Right cardiac atrium (tissue), 5 donors: ENCODE results near the gene RAP1A. TPM values are rescaled to one million over a fixed set of nuclear protein-coding genes. Genes with fewer than 3 reads are reported as not detected.

ENCODE experiments used
- ATAC-seq, 2 donors: fragments of 200-7000 bp; cut with Tn5 transposase; one replicate each; pipeline versions ENCODE4 v1.8.0 to v1.9.1; 2020; ENCODE audit warnings: moderate library complexity in 2 of 2, mild to moderate bottlenecking in 1 of 2
- DNase-seq, 3 donors: peaks; one replicate each; pipeline ENCODE4 v3.0.0-alpha.2; 2020
- H3K27ac ChIP-seq: one replicate; pipeline ENCODE4 v1.5.1; 2013; ENCODE audit warnings: mild to moderate bottlenecking, low read length, control low read depth, moderate library complexity
- H3K27me3 ChIP-seq: one replicate; pipeline ENCODE4 v1.6.1; 2013; ENCODE audit not compliant: control insufficient read depth, insufficient read depth
- H3K4me1 ChIP-seq: one replicate; pipeline ENCODE4 v1.6.1; 2013; ENCODE audit warnings: low read length; ENCODE audit not compliant: control insufficient read depth, insufficient read depth
- H3K4me3 ChIP-seq: one replicate; pipeline ENCODE4 v1.5.1; 2013; ENCODE audit warnings: low read length, control low read depth
- H3K9me3 ChIP-seq: one replicate; pipeline ENCODE4 v1.6.1; 2013; ENCODE audit warnings: low read length; ENCODE audit not compliant: control insufficient read depth
- WGBS: extraction: QIAGEN DNeasy Blood & Tissue Kit; methylation state at CpG from one replicate; pipeline ENCODE4 v1.1.7; 2013; 5-methylcytosine and 5-hydroxymethylcytosine counted together
- intact Hi-C, 4 donors: fragments of 100-400 bp; cut with DNase I; formaldehyde crosslinking; loops; one replicate each; pipeline versions ENCODE4 v1.11.0 to v1.14.0; 2022 to 2023
- polyA plus RNA-seq: library from polyadenylated mRNA; stranded (reverse); fragments of 200-250 nt; gene quantifications from one replicate; pipeline ENCODE4 v1.2.3, GENCODE V29; 2013
- total RNA-seq, 4 donors: library from RNA; stranded (reverse); fragmentation: NEBNext Ultra II Directional; extraction: Animal tissue kit (Norgen Biotek cat#: 25700); gene quantifications; one replicate each; pipeline ENCODE4 v1.2.1, GENCODE V29; 2021
- donor health status: healthy with polysubstance abuse.
- donor health status: DM: no; HTN: yes; CAD: no.
- donor health status: DM: no; HTN: no; CAD: no.
- donor health status: DM: no; HTN: yes; CAD: no; lungs with severe emphysema.
- donor health status: DM: yes; HTN: yes; CAD: no.

Gene RAP1A
- total and polyA plus RNA-seq, 5 donors, result 104 to 128 (median 110) TPM

GRCh38 chr1:111762332-111762731, 142.7 kb downstream of the RAP1A start:
- DNase-seq, result no peak
- intact Hi-C loops, result loop anchor here in 2 of 4 donors (10.0 kb wide), 2 partner anchors 48 to 278 kb away; no protein-coding TSS in a partner anchor

More at GRCh38 chr1:111762332-111762731, 142.7 kb downstream of the RAP1A start:
- no peak overlapping the region for H3K4me3 ChIP-seq
- ATAC-seq, result no peak
- WGBS, result 97% methylated on average over 2 of the region's 2 CpGs
- no peaks in the 10 kb centered on the region for H3K9me3 ChIP-seq
- H3K27me3 ChIP-seq, result no peaks in the 10 kb centered on the region
- no peak overlapping the region for H3K27ac ChIP-seq
- no peaks in the 10 kb centered on the region for H3K4me1 ChIP-seq

Other genes with a start within 250 kb of the RAP1A start
- gene OVGP1, start 192.1 kb upstream of the RAP1A start, total RNA-seq, result 1 to 10 TPM in 1 of 4 donors, under 1 TPM in 3; 0.44 to 1.1 (median 0.81) TPM
- gene OVGP1, start 192.1 kb upstream of the RAP1A start, polyA plus RNA-seq, result 0.66 TPM
- 10 to 100 TPM; 24.1 to 29.2 (median 27.9) TPM for gene WDR77, start 170.5 kb upstream of the RAP1A start, total RNA-seq
- 28.2 TPM for gene WDR77, start 170.5 kb upstream of the RAP1A start, polyA plus RNA-seq
- 100 to 1,000 TPM; 433 to 505 (median 493) TPM for gene ATP5PB, start 170.3 kb upstream of the RAP1A start, total RNA-seq
- 918 TPM for gene ATP5PB, start 170.3 kb upstream of the RAP1A start, polyA plus RNA-seq
- 10 to 100 TPM; 13.0 to 28.1 (median 18.0) TPM for gene C1orf162, start 145.8 kb upstream of the RAP1A start, total RNA-seq
- gene C1orf162, start 145.8 kb upstream of the RAP1A start, polyA plus RNA-seq, result 13.5 TPM
- gene ADORA3, start 116.2 kb upstream of the RAP1A start, total RNA-seq, result 10 to 100 TPM in 1 of 4 donors, 1 to 10 TPM in 3; 5.4 to 10.9 (median 9.9) TPM
- 2.0 TPM for gene ADORA3, start 116.2 kb upstream of the RAP1A start, polyA plus RNA-seq
- 1 to 10 TPM in 3 of 4 donors, under 1 TPM in 1; 0.82 to 9.5 (median 3.7) TPM for gene TMIGD3, start 116.2 kb upstream of the RAP1A start, total RNA-seq
- 2.1 TPM for gene TMIGD3, start 116.2 kb upstream of the RAP1A start, polyA plus RNA-seq
- 10 to 100 TPM; 18.9 to 46.2 (median 26.9) TPM for gene INKA2, start 119.6 kb downstream of the RAP1A start, total RNA-seq
- gene INKA2, start 119.6 kb downstream of the RAP1A start, polyA plus RNA-seq, result 14.3 TPM
- 1 to 10 TPM; 5.5 to 7.7 (median 6.7) TPM for gene DDX20, start 136.1 kb downstream of the RAP1A start, total RNA-seq
- gene DDX20, start 136.1 kb downstream of the RAP1A start, polyA plus RNA-seq, result 3.4 TPM